Measurements from ENCODE around the gene OTOS.

DNA sequence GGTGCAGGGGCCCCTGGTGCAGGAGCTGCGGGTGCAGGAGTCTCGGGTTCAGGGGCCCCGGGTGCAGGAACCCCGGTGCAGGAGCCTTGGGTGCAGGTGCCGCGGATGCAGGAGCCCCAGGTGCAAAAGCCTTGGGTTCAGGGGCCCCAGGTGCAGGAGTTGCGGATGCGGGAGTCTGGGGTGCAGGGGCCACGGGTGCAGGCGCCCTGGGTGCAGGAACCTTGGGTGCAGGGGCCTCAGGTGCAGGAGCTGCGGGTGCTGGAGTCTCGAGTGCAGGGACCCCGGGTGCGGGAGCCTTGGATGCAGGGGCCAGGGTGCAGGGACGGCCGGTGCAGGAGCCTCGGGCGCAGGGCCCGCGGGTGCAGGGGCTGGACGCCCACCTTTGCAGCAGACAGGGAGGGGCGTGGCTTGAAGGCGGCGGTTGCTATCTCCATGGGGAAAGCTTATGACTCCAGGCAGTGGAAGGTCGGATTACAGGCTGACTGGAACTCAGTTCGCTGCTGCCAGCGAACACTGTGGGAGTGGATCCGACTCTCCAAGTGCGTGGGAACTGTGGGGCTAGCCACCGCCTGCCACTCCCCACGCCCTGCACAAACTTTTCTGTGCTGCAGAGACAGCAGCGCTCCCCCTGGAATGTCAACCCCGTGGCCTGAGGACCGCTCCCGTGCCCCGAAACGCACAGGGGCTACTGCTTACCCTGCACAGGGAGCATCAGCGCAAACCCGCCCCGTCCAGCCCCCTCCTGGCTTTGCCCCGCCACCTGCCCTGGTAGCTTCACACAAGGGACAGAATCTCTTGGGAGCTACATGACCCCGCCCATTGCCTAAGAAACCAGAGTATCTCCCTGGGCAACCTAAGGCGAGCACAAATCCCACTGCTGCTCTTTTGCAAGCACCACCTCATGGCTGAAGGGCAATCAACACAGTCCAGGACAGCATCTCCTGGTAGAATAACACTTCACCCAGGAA, 44.6 kb downstream of the OTOS start:
- TF ChIP-seq SMC3 (conservative IDR thresholded peaks at IDR 0.05; ENCODE audit: poor library complexity) (no peak), EP300 (conservative IDR thresholded peaks at IDR 0.05; ENCODE audit: poor library complexity, severe bottlenecking) (no peak)

All from neural cell (in vitro differentiated cells).